HepG2 (cell line): Measurements from ENCODE around the gene NFE2L3. TPM values are rescaled to one million over a fixed set of nuclear protein-coding genes. Genes with fewer than 3 reads are reported as not detected.

Experiments
- ELF4 ChIP-seq: sonication (generic); formaldehyde crosslinking; IDR thresholded peaks from 2 replicates; pipeline ENCODE4 v1.5.0; 2020; ENCODE audit warnings: missing genetic modification reagents, mild to moderate bottlenecking, moderate library complexity, borderline replicate concordance
- GABPB1 ChIP-seq: IDR thresholded peaks from 2 replicates; pipeline ENCODE4 v1.6.1; 2016; ENCODE audit warnings: mild to moderate bottlenecking, missing genetic modification reagents, moderate library complexity, missing compliant biosample characterization
- GFI1 ChIP-seq: sonication (generic); formaldehyde crosslinking; IDR thresholded peaks from 2 replicates; pipeline ENCODE4 v1.5.0; 2020; ENCODE audit warnings: missing genetic modification reagents, mild to moderate bottlenecking, borderline replicate concordance
- GLI4 ChIP-seq: sonication (generic); formaldehyde crosslinking; IDR thresholded peaks from 2 replicates; pipeline ENCODE4 v1.5.1; 2020; ENCODE audit warnings: missing genetic modification reagents, mild to moderate bottlenecking, moderate library complexity, borderline replicate concordance
- MYC ChIP-seq: sonication (generic); formaldehyde crosslinking; IDR thresholded peaks from 2 replicates; pipeline ENCODE4 v1.9.0; 2021; ENCODE audit warnings: missing genetic modification reagents, borderline replicate concordance
- SETDB1 ChIP-seq: sonication (generic); formaldehyde crosslinking; IDR thresholded peaks from 2 replicates; pipeline ENCODE4 v1.5.1; 2020; ENCODE audit warnings: missing genetic modification reagents, mild to moderate bottlenecking, borderline replicate concordance
- SIN3B ChIP-seq: fragments of 150-350 bp; IDR thresholded peaks from 2 replicates; pipeline ENCODE4 v1.6.1; 2014; ENCODE audit warnings: low read length
- SP5 ChIP-seq: IDR thresholded peaks from 2 replicates; pipeline ENCODE4 v1.6.1; 2016; ENCODE audit warnings: low read depth, borderline replicate concordance
- ZNF543 ChIP-seq: sonication (generic); formaldehyde crosslinking; IDR thresholded peaks from 2 replicates; pipeline ENCODE4 v1.4.0; 2020; ENCODE audit warnings: mild to moderate bottlenecking, missing genetic modification reagents
- ZNF766 ChIP-seq: sonication (generic); formaldehyde crosslinking; IDR thresholded peaks from 2 replicates; pipeline ENCODE4 v1.5.0; 2020; ENCODE audit warnings: missing genetic modification reagents, borderline replicate concordance
- ZSCAN20 ChIP-seq: sonication (generic); formaldehyde crosslinking; IDR thresholded peaks from 2 replicates; pipeline ENCODE4 v1.4.0; 2020; ENCODE audit warnings: missing genetic modification reagents, mild to moderate bottlenecking, borderline replicate concordance
- ZSCAN31 ChIP-seq: sonication (generic); formaldehyde crosslinking; IDR thresholded peaks from 2 replicates; pipeline ENCODE4 v1.5.0; 2020; ENCODE audit warnings: low read depth, mild to moderate bottlenecking, missing genetic modification reagents
- polyA plus RNA-seq, 8 experiments: library from polyadenylated mRNA; depleted of rRNA in 3 of 8; stranded (reverse) in 7 of 8; unstranded in 1 of 8; fragments of >200 nt; fragmentation: Illumina TruSeq in 4 of 8; extraction: Trizol in 4 of 8; gene quantifications; 2 replicates each; pipeline versions ENCODE4 v1.2.1 to v1.2.3, GENCODE V29; 2011 to 2016; ENCODE audit warnings: low read depth in 4 of 8, missing spikeins in 1 of 8, mixed read lengths in 1 of 8; ENCODE audit not compliant: insufficient read depth in 1 of 8
- total RNA-seq, 5 experiments: library from RNA; depleted of rRNA; stranded (reverse); fragments of >200 nt; fragmentation: Illumina TruSeq; extraction: Trizol; gene quantifications; 2 replicates each; pipeline ENCODE4 v1.2.3, GENCODE V29; 2016; ENCODE audit warnings: low read depth in 1 of 5
- TF ChIP-seq, protein P1 (sequence below): sonication (generic); formaldehyde crosslinking; IDR thresholded peaks from 2 replicates; pipeline ENCODE4 v1.8.0; 2022; ENCODE audit warnings: missing genetic modification reagents, low read depth, mild to moderate bottlenecking, borderline replicate concordance
- TF ChIP-seq, protein P2 (sequence below): sonication (generic); formaldehyde crosslinking; IDR thresholded peaks from 2 replicates; pipeline ENCODE4 v1.5.1; 2020; ENCODE audit warnings: missing genetic modification reagents, mild to moderate bottlenecking, borderline replicate concordance
- TF ChIP-seq, protein P3 (sequence below): fragments of 450-650 bp; IDR thresholded peaks from 2 replicates; pipeline ENCODE4 v1.6.1; 2017; ENCODE audit warnings: mild to moderate bottlenecking
- TF ChIP-seq, protein P4 (sequence below): IDR thresholded peaks from 2 replicates; pipeline ENCODE4 v1.4.0; 2020; ENCODE audit warnings: mild to moderate bottlenecking, missing genetic modification reagents
- TF ChIP-seq, protein P5 (sequence below), 2 experiments: IDR thresholded peaks; 2 replicates each; pipeline ENCODE4 v1.6.1; 2011 to 2012; ENCODE audit warnings: low read length in 2 of 2, borderline replicate concordance in 1 of 2, low read depth in 1 of 2, mild to moderate bottlenecking in 1 of 2, moderate library complexity in 1 of 2

Gene NFE2L3
- total and polyA plus RNA-seq, 2 of the 13 experiments (the other 11 are each of a cell fraction or from before 2014, with no cell fraction given) = 11.4 to 19.4 TPM

DNA sequence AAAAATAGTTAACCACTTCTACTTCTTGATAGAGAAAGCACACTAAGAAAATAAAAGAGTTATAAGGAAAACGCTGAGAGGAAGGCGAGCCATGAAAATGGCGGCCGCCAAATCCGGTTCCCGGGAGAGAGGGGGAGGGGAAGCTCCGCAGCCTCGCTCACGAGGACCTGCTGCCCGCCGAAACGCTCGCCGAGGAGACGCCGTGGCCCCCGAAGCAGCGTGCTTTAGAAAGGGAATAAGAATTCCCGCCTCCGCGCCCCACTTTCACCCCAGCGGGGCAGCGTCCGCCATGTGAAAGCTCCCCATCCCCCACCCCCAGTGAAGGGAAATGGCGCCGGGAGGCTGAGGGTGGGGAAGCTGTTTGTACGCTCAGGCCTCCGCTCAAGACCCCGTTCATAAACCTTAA, 48.0 kb downstream of the NFE2L3 start (continued):
- TF ChIP-seq GABPB1 (CRISPR knock-in tag) (no peak; the same call in 1 of the 2 replicates), GFI1 (CRISPR knock-in tag) (no peak), ZSCAN20 (CRISPR knock-in tag) (no peak), ZSCAN31 (CRISPR knock-in tag) (peak; percentile 43; the same call in 1 of the 2 replicates), MYC (peak; percentile 72), GLI4 (CRISPR knock-in tag) (no peak), SETDB1 (no peak), SP5 (CRISPR knock-in tag) (no peak), ELF4 (CRISPR knock-in tag) (no peak), SIN3B (no peak), ZNF766 (CRISPR knock-in tag) (no peak), ZNF543 (CRISPR knock-in tag) (no peak)
- TF ChIP-seq, protein P1, sequence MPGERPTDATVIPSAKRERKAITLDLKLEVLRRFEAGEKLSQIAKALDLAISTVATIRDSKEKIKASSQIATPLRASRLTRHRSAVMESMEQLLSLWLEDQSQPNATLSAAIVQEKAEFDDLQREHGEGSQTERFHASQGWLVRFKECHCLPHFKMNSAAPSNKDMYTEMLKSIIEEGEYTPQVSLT = no peak
- TF ChIP-seq, protein P2, sequence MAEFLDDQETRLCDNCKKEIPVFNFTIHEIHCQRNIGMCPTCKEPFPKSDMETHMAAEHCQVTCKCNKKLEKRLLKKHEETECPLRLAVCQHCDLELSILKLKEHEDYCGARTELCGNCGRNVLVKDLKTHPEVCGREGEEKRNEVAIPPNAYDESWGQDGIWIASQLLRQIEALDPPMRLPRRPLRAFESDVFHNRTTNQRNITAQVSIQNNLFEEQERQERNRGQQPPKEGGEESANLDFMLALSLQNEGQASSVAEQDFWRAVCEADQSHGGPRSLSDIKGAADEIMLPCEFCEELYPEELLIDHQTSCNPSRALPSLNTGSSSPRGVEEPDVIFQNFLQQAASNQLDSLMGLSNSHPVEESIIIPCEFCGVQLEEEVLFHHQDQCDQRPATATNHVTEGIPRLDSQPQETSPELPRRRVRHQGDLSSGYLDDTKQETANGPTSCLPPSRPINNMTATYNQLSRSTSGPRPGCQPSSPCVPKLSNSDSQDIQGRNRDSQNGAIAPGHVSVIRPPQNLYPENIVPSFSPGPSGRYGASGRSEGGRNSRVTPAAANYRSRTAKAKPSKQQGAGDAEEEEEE (CRISPR knock-in tag) = no peak
- TF ChIP-seq, protein P3, sequence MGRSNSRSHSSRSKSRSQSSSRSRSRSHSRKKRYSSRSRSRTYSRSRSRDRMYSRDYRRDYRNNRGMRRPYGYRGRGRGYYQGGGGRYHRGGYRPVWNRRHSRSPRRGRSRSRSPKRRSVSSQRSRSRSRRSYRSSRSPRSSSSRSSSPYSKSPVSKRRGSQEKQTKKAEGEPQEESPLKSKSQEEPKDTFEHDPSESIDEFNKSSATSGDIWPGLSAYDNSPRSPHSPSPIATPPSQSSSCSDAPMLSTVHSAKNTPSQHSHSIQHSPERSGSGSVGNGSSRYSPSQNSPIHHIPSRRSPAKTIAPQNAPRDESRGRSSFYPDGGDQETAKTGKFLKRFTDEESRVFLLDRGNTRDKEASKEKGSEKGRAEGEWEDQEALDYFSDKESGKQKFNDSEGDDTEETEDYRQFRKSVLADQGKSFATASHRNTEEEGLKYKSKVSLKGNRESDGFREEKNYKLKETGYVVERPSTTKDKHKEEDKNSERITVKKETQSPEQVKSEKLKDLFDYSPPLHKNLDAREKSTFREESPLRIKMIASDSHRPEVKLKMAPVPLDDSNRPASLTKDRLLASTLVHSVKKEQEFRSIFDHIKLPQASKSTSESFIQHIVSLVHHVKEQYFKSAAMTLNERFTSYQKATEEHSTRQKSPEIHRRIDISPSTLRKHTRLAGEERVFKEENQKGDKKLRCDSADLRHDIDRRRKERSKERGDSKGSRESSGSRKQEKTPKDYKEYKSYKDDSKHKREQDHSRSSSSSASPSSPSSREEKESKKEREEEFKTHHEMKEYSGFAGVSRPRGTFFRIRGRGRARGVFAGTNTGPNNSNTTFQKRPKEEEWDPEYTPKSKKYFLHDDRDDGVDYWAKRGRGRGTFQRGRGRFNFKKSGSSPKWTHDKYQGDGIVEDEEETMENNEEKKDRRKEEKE = no peak
- TF ChIP-seq, protein P4, sequence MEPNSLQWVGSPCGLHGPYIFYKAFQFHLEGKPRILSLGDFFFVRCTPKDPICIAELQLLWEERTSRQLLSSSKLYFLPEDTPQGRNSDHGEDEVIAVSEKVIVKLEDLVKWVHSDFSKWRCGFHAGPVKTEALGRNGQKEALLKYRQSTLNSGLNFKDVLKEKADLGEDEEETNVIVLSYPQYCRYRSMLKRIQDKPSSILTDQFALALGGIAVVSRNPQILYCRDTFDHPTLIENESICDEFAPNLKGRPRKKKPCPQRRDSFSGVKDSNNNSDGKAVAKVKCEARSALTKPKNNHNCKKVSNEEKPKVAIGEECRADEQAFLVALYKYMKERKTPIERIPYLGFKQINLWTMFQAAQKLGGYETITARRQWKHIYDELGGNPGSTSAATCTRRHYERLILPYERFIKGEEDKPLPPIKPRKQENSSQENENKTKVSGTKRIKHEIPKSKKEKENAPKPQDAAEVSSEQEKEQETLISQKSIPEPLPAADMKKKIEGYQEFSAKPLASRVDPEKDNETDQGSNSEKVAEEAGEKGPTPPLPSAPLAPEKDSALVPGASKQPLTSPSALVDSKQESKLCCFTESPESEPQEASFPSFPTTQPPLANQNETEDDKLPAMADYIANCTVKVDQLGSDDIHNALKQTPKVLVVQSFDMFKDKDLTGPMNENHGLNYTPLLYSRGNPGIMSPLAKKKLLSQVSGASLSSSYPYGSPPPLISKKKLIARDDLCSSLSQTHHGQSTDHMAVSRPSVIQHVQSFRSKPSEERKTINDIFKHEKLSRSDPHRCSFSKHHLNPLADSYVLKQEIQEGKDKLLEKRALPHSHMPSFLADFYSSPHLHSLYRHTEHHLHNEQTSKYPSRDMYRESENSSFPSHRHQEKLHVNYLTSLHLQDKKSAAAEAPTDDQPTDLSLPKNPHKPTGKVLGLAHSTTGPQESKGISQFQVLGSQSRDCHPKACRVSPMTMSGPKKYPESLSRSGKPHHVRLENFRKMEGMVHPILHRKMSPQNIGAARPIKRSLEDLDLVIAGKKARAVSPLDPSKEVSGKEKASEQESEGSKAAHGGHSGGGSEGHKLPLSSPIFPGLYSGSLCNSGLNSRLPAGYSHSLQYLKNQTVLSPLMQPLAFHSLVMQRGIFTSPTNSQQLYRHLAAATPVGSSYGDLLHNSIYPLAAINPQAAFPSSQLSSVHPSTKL (CRISPR knock-in tag) = no peak
- TF ChIP-seq, protein P5, sequence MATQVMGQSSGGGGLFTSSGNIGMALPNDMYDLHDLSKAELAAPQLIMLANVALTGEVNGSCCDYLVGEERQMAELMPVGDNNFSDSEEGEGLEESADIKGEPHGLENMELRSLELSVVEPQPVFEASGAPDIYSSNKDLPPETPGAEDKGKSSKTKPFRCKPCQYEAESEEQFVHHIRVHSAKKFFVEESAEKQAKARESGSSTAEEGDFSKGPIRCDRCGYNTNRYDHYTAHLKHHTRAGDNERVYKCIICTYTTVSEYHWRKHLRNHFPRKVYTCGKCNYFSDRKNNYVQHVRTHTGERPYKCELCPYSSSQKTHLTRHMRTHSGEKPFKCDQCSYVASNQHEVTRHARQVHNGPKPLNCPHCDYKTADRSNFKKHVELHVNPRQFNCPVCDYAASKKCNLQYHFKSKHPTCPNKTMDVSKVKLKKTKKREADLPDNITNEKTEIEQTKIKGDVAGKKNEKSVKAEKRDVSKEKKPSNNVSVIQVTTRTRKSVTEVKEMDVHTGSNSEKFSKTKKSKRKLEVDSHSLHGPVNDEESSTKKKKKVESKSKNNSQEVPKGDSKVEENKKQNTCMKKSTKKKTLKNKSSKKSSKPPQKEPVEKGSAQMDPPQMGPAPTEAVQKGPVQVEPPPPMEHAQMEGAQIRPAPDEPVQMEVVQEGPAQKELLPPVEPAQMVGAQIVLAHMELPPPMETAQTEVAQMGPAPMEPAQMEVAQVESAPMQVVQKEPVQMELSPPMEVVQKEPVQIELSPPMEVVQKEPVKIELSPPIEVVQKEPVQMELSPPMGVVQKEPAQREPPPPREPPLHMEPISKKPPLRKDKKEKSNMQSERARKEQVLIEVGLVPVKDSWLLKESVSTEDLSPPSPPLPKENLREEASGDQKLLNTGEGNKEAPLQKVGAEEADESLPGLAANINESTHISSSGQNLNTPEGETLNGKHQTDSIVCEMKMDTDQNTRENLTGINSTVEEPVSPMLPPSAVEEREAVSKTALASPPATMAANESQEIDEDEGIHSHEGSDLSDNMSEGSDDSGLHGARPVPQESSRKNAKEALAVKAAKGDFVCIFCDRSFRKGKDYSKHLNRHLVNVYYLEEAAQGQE (IDR thresholded peaks at IDR 0.05; ENCODE audit: borderline replicate concordance in 1 of 2, low read depth in 1 of 2, low read length in 2 of 2) = peak in 1 of 2 experiments; percentile 11; a peak in 1 of 4 replicates
